Muscle layer of duodenum (tissue), 2 donors: ENCODE data around the gene FAM78A.
A peak's percentile ranks its signal among the peaks of the same experiment; 100 is the strongest.

Source experiments
- H3K27ac ChIP-seq: one replicate; pipeline ENCODE4 v1.7.0; 2013; ENCODE audit warnings: mild to moderate bottlenecking, low read length
- H3K27me3 ChIP-seq: one replicate; pipeline ENCODE4 v1.7.0; 2013; ENCODE audit warnings: low read depth, mild to moderate bottlenecking, control low read depth, low read length
- H3K36me3 ChIP-seq, 2 donors: one replicate each; pipeline ENCODE4 v1.7.0; 2013; ENCODE audit warnings: low read length in 2 of 2, control low read depth in 1 of 2, mild to moderate bottlenecking in 1 of 2; ENCODE audit not compliant: insufficient read depth in 2 of 2, control insufficient read depth in 1 of 2
- H3K4me1 ChIP-seq, 2 donors: one replicate each; pipeline ENCODE4 v1.7.0; 2013; ENCODE audit warnings: low read length in 2 of 2, mild to moderate bottlenecking in 2 of 2, control low read depth in 1 of 2, moderate library complexity in 1 of 2; ENCODE audit not compliant: insufficient read depth in 2 of 2, control insufficient read depth in 1 of 2
- H3K4me3 ChIP-seq, 2 donors: one replicate each; pipeline ENCODE4 v1.7.0; 2013; ENCODE audit warnings: low read length in 2 of 2, low read depth in 1 of 2, mild to moderate bottlenecking in 1 of 2
- H3K9me3 ChIP-seq, 2 donors: one replicate each; pipeline ENCODE4 v1.7.0; 2013; ENCODE audit warnings: low read length in 2 of 2, control low read depth in 1 of 2, mild to moderate bottlenecking in 1 of 2; ENCODE audit not compliant: control insufficient read depth in 1 of 2
- donor health status: healthy.

FAM78A gene

DNA sequence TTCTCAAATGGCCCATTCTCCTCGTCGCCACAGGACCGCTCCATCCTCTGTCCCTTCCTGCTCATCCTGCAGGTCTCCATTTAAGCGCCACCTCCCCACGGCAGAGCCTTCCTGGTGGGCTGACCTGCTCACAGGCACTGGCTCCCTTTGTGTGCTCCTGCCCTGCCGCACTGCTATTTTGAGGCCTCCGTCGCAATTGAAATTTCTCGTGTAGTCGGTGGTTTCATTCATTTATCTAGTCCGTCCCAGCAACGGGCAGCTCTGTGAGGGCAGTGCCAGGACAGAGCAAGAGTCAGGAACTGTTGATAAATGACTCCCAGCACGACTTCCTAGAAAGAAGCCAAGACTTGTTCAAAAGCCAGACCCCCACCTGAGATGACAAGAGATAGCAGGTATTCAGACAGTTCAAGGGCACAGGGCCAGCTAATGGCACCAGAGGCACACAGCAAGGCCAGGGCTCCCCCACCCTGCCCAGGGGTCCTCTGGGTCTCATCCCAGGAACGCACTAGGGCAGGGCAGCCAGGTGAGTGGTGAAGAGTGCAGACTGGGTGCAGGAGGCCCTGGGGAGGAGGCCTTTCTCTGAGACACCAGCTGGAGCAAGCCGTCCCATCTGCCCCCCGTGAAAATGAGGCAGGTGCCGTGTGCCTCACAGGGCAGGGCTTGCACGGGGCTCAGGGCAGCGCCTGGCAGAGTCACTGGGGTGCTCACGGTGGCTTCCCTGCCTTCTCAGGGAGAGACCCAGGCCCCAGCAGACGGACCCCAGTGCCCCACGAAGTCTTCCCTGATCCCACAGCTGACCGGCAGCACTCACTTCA is 36.9 kb downstream of the FAM78A start:
- Histone ChIP-seq H3K27me3 (no peaks in the 10 kb centered on the region), H3K4me1 (peaks cover 8 to 16% of the 10 kb centered on the region in 2 donors), H3K36me3 (peaks cover 0 to 10% of the 10 kb centered on the region in 2 donors), H3K4me3 (no peak overlapping the region), H3K9me3 (peaks cover 0 to 4% of the 10 kb centered on the region in 2 donors), H3K27ac (no peak overlapping the region)

DNA sequence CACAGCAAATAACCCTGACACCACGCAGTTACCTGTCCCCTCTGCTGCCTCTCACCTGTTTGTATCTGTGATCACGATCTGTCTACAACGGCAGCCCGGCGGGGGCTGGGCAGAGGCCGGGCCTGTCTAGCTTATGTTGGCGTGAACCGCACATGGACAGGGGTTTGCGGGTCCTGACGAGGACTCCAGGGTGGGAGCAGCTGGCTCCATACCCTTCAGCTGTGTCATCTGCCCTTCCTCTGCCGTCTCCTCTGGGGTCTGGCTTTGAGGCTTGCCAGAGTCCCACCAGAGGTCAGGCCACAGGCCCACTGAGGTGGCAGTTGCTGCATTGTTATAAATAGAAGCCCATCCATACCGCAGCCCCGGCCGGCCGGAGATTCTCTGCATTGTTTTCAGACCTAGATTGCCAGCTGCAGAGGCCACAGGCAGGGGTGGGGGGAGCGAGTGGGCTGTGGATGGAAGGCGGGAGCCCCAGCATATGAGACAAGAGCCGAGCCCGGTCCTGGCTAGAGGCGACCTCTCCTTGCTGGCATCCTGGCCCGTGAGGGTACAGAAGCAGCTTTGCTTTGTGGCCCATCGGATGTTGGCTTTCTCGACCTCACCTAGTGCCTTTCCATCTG is 37.8 kb downstream of the FAM78A start:
- peaks cover 0 to 4% of the 10 kb centered on the region in 2 donors for H3K9me3 ChIP-seq
- H3K4me1 ChIP-seq: peaks cover 8 to 16% of the 10 kb centered on the region in 2 donors
- H3K27me3 ChIP-seq: no peaks in the 10 kb centered on the region
- peaks cover 6 to 17% of the 10 kb centered on the region in 2 donors for H3K36me3 ChIP-seq
- H3K27ac ChIP-seq: peak overlapping the region; percentile 57
- peak overlapping the region in 1 of 2 donors; percentile 41 for H3K4me3 ChIP-seq

- H3K4me1 ChIP-seq: peaks cover 8 to 16% of the 10 kb centered on the region in 2 donors
- peak overlapping the region in 1 of 2 donors; percentile 41 for H3K4me3 ChIP-seq
- peaks cover 0 to 2% of the 10 kb centered on the region in 2 donors for H3K9me3 ChIP-seq
- H3K36me3 ChIP-seq: peaks cover 7 to 21% of the 10 kb centered on the region in 2 donors
- no peaks in the 10 kb centered on the region for H3K27me3 ChIP-seq
- peak overlapping the region; percentile 57 for H3K27ac ChIP-seq
Observed at GRCh38 chr9:131237931-131238401, 38.3 kb downstream of the FAM78A start.

GRCh38 chr9:131237291-131237690 is 39.0 kb downstream of the FAM78A start:
- H3K27ac ChIP-seq: no peak overlapping the region
- H3K4me3 ChIP-seq: no peak overlapping the region
- no peaks in the 10 kb centered on the region for H3K9me3 ChIP-seq
- peaks cover 10 to 27% of the 10 kb centered on the region in 2 donors for H3K36me3 ChIP-seq
- H3K4me1 ChIP-seq: peaks cover 8 to 16% of the 10 kb centered on the region in 2 donors
- H3K27me3 ChIP-seq: no peaks in the 10 kb centered on the region

DNA sequence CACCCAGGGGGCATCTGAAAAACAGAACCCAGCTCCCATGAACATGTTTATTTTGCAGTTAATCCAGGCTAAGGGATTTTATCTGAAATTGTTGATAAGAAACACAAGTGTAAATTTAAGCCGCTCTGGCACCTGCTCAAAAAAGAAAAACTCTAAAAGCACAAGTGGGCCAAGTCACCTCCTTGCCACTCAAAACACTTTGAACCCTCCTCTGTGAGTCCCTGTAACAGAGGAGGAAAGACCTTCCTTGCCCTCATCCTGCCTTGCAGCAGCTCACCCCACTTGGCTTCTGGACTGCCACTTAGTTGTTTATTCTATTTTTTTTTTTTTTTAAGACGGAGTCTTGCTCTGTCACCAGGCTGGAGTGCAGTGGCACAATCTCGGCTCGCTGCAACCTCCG is 39.5 kb downstream of the FAM78A start:
- Histone ChIP-seq H3K4me3 (no peak overlapping the region), H3K4me1 (peaks cover 8 to 16% of the 10 kb centered on the region in 2 donors), H3K27me3 (no peaks in the 10 kb centered on the region), H3K36me3 (peaks cover 15 to 32% of the 10 kb centered on the region in 2 donors), H3K27ac (no peak overlapping the region), H3K9me3 (no peaks in the 10 kb centered on the region)

DNA sequence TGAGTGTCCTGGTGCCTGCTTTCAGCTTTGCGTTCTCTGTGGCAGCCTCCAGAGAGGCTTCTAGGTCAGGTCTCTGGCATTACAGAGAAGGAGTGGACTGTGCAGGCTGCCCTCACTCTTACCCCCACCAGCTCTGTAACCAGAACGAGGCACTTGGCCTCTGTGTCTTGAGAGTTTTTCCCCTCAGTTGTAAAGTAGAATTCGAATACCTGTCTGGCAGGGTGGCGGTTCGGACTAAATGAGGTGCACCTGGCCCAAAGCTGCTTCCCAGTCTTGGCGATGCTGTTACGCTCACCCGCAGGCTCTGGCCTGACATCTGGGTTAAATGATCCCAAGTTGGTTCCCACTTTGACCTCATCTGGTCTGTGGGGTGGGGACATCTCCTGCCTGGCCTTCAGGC is 40.1 kb downstream of the FAM78A start:
- peaks cover 8 to 16% of the 10 kb centered on the region in 2 donors for H3K4me1 ChIP-seq
- H3K9me3 ChIP-seq: no peaks in the 10 kb centered on the region
- no peaks in the 10 kb centered on the region for H3K27me3 ChIP-seq
- H3K27ac ChIP-seq: no peak overlapping the region
- H3K36me3 ChIP-seq: peaks cover 21 to 36% of the 10 kb centered on the region in 2 donors
- H3K4me3 ChIP-seq: no peak overlapping the region

GRCh38 chr9:131235480-131235851 is 40.8 kb downstream of the FAM78A start:
- H3K9me3 ChIP-seq: no peaks in the 10 kb centered on the region
- peaks cover 25 to 41% of the 10 kb centered on the region in 2 donors for H3K36me3 ChIP-seq
- H3K27me3 ChIP-seq: no peaks in the 10 kb centered on the region
- no peak overlapping the region for H3K4me3 ChIP-seq
- H3K4me1 ChIP-seq: peaks cover 8 to 16% of the 10 kb centered on the region in 2 donors
- H3K27ac ChIP-seq: no peak overlapping the region

DNA sequence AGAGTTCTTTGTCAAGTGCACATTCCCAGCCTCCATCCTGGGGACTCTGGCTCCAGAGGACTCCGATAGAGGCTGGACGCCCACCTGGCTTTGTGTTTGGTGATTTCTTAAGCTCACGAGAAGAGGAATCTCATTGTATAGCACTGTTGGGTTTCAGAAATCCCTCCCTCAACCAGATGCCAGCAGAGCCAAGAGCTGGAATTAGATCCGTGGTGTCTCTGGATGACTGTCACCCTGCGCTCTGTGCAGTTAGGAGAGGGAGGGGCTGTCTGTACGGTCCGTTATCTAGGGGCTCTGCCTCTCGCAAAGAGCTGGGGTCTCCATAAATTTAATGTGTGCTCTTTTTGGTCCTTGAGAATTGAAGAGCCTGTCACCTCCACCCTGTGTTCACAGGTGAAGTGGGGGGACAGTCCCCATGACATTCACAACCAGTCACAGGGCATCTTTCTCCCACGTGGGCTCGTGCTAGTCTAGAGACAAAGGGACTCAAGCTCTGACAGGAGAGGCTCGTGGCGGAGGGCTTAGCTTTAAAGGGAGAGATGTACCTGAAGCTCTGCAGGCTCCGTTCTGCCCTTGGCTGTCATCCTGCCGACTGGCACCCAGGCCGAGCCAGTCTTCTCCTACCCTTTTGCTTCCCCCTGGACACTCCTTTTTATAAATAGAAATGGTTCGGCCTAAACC is 41.4 kb downstream of the FAM78A start:
- H3K27ac ChIP-seq: no peak overlapping the region

GRCh38 chr9:131233995-131234394 is 42.3 kb downstream of the FAM78A start:
- Histone ChIP-seq H3K4me3 (no peak overlapping the region), H3K27ac (no peak overlapping the region), H3K9me3 (no peaks in the 10 kb centered on the region), H3K27me3 (no peaks in the 10 kb centered on the region), H3K36me3 (peaks cover 35 to 48% of the 10 kb centered on the region in 2 donors), H3K4me1 (peaks cover 8 to 11% of the 10 kb centered on the region in 2 donors)

More for the DNA sequence above, 41.4 kb downstream of the FAM78A start:
- no peaks in the 10 kb centered on the region for H3K9me3 ChIP-seq
- H3K27me3 ChIP-seq: no peaks in the 10 kb centered on the region
- H3K36me3 ChIP-seq: peaks cover 30 to 46% of the 10 kb centered on the region in 2 donors
- H3K4me3 ChIP-seq: no peak overlapping the region
- H3K4me1 ChIP-seq: peaks cover 8 to 15% of the 10 kb centered on the region in 2 donors

GRCh38 chr9:131233556-131233955 is 42.8 kb downstream of the FAM78A start:
- Histone ChIP-seq H3K4me3 (no peak overlapping the region), H3K27ac (no peak overlapping the region), H3K9me3 (no peaks in the 10 kb centered on the region), H3K4me1 (peaks cover 5 to 7% of the 10 kb centered on the region in 2 donors), H3K36me3 (peaks cover 35 to 52% of the 10 kb centered on the region in 2 donors), H3K27me3 (no peaks in the 10 kb centered on the region)

DNA sequence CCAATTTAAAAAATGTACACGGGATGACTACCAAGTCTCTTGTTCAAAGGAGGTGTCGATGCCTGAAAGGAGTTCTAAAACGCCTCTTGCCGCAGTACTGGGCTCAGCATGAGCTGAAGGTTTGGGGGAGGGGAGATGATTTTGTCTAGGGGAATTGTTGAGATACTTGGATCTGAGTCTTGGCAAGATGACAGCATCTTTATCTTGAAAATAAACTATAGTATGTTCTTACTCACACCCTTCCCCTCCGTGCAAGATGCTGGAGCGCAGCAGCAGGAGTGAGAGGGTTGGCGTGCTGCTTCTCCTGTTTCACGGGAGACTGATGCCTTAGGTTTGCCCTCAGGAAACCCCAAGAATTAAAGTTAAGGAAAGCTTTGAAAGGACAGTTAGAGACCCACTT is 47.3 kb downstream of the FAM78A start:
- Histone ChIP-seq H3K27ac (no peak overlapping the region), H3K36me3 (peaks cover 39 to 40% of the 10 kb centered on the region in 2 donors), H3K4me3 (peak overlapping the region in 1 of 2 donors; percentile 19)

More for the DNA sequence above, 47.3 kb downstream of the FAM78A start:
- Histone ChIP-seq H3K9me3 (no peaks in the 10 kb centered on the region), H3K4me1 (peaks cover 0 to 9% of the 10 kb centered on the region in 2 donors), H3K27me3 (no peaks in the 10 kb centered on the region)
